A673 (cell line): ENCODE measurements around the gene ZNF668. TPM values are rescaled to one million over a fixed set of nuclear protein-coding genes. Genes with fewer than 3 reads are reported as not detected.

ENCODE experiments used
- total RNA-seq: library from RNA; stranded (reverse); gene quantifications from 2 replicates; pipeline ENCODE4 v1.2.3, GENCODE V29; 2021

ZNF668 gene
- total RNA-seq, 1 experiment from 2014 or later: 19.8 TPM

Other genes starting within 250 kb of the ZNF668 start
- gene BCL7C, start 180.2 kb downstream of the ZNF668 start, total RNA-seq: 28.2 and 34.7 TPM in 2 replicates
- gene CTF1, start 177.6 kb downstream of the ZNF668 start, total RNA-seq: 1.4 and 1.6 TPM in 2 replicates
- 37.0 and 39.3 TPM in 2 replicates for gene FBXL19, start 150.7 kb downstream of the ZNF668 start, total RNA-seq
- gene ORAI3, start 125.2 kb downstream of the ZNF668 start, total RNA-seq: 2.1 and 4.3 TPM in 2 replicates
- 31.4 and 37.1 TPM in 2 replicates for gene SETD1A, start 116.5 kb downstream of the ZNF668 start, total RNA-seq
- 0.85 and 0.95 TPM in 2 replicates for gene HSD3B7, start 89.0 kb downstream of the ZNF668 start, total RNA-seq
- 0.62 and 1.1 TPM in 2 replicates for gene STX1B, start 63.6 kb downstream of the ZNF668 start, total RNA-seq
- 31.2 and 35.1 TPM in 2 replicates for gene STX4, start 40.7 kb downstream of the ZNF668 start, total RNA-seq
- gene ZNF646, start 182 bp upstream of the ZNF668 start, total RNA-seq: 26.6 and 27.9 TPM in 2 replicates
- gene PRSS53, start 14.7 kb upstream of the ZNF668 start, total RNA-seq: 3.1 and 4.0 TPM in 2 replicates
- 85.0 and 98.3 TPM in 2 replicates for gene VKORC1, start 20.6 kb upstream of the ZNF668 start, total RNA-seq
- gene BCKDK, start 34.1 kb upstream of the ZNF668 start, total RNA-seq: 36.6 and 40.6 TPM in 2 replicates
- 65.4 and 70.6 TPM in 2 replicates for gene KAT8, start 43.4 kb upstream of the ZNF668 start, total RNA-seq
- gene PRSS8, start 61.5 kb upstream of the ZNF668 start, total RNA-seq: not detected in 2 replicates
- 0.41 and 0.72 TPM in 2 replicates for gene PRSS36, start 75.8 kb upstream of the ZNF668 start, total RNA-seq
- gene FUS, start 105.9 kb upstream of the ZNF668 start, total RNA-seq: 1,134 and 1,264 TPM in 2 replicates
- 1.8 and 2.0 TPM in 2 replicates for gene PYCARD, start 128.5 kb upstream of the ZNF668 start, total RNA-seq
- 0.04 TPM in 1 of 2 replicates, not detected in the other for gene TRIM72, start 139.9 kb upstream of the ZNF668 start, total RNA-seq
- gene PYDC1, start 142.9 kb upstream of the ZNF668 start, total RNA-seq: not detected in 2 replicates
- gene ITGAM, start 185.7 kb upstream of the ZNF668 start, total RNA-seq: 0.35 and 0.92 TPM in 2 replicates